CD4-positive, alpha-beta T cell treated with Interleukin-21 for 1 hour (primary cell): Measurements from ENCODE around the gene TOP3A.

Experiments used
- DNase-seq: peaks from one replicate; pipeline ENCODE4 v3.0.0-alpha.2; 2020

TOP3A gene

GRCh38 chr17:18229254-18229653 lies 85.5 kb downstream of the TOP3A start:
- no peak for DNase-seq

- no peak for DNase-seq
These were observed 86.6 kb downstream of the TOP3A start for GRCh38 chr17:18228176-18228682.

GRCh38 chr17:18227635-18228034 lies 87.2 kb downstream of the TOP3A start:
- no peak for DNase-seq

- no peak for DNase-seq
These were observed 88.4 kb downstream of the TOP3A start for GRCh38 chr17:18226284-18226945.

GRCh38 chr17:18225642-18226283 lies 89.0 kb downstream of the TOP3A start:
- no peak for DNase-seq

- peak; percentile 96 for DNase-seq
These were observed 89.6 kb downstream of the TOP3A start, which contains the start of gene LLGL1 for GRCh38 chr17:18225121-18225641. Gene LLGL1 (plus strand): TSS chr17:18225635. CDS start chr17:18225683, 48 bp downstream.

GRCh38 chr17:18224387-18225120 lies 90.2 kb downstream of the TOP3A start:
- DNase-seq: no peak

- no peak for DNase-seq
These were observed 90.8 kb downstream of the TOP3A start for GRCh38 chr17:18224053-18224386.
